MM.1S (cell line): ENCODE results near the gene TIMM44.

Experiments used
- DNase-seq: peaks from one replicate; pipeline ENCODE4 v3.0.0-alpha.2; 2015
- H2AFZ ChIP-seq: fragments of 300-600 bp; sonication (generic); 2 replicates; pipeline ENCODE4 v1.6.0; 2016; ENCODE audit warnings: antibody characterized with exemption, low read length
- H3F3A ChIP-seq: fragments of 300-600 bp; sonication (generic); 2 replicates; pipeline ENCODE4 v1.6.1; 2016; ENCODE audit warnings: mild to moderate bottlenecking, antibody characterized with exemption, low read length, moderate library complexity, mixed read lengths; ENCODE audit not compliant: insufficient read depth
- H3K27ac ChIP-seq: fragments of 300-600 bp; sonication (generic); 2 replicates; pipeline ENCODE4 v1.5.1; 2016; ENCODE audit warnings: mild to moderate bottlenecking, low read length
- H3K27me3 ChIP-seq: fragments of 300-600 bp; sonication (generic); replicated peaks from 2 replicates; pipeline ENCODE4 v1.6.0; 2016; ENCODE audit warnings: low read length; ENCODE audit not compliant: insufficient read depth
- H3K36me3 ChIP-seq: fragments of 300-600 bp; sonication (generic); replicated peaks from 2 replicates; pipeline ENCODE4 v1.6.1; 2016; ENCODE audit warnings: mild to moderate bottlenecking, low read length, mixed read lengths; ENCODE audit not compliant: insufficient read depth
- H3K4me1 ChIP-seq: fragments of 300-600 bp; sonication (generic); 2 replicates; pipeline ENCODE4 v1.6.1; 2016; ENCODE audit warnings: low read length, mixed read lengths
- H3K4me2 ChIP-seq: fragments of 300-600 bp; sonication (generic); 2 replicates; pipeline ENCODE4 v1.6.0; 2016; ENCODE audit warnings: low read depth, low read length
- H3K4me3 ChIP-seq: fragments of 300-600 bp; sonication (generic); 2 replicates; pipeline ENCODE4 v1.5.1; 2016; ENCODE audit warnings: low read length, mixed read lengths
- H3K79me2 ChIP-seq: fragments of 300-600 bp; sonication (generic); 2 replicates; pipeline ENCODE4 v1.6.1; 2016; ENCODE audit warnings: mixed run types, low read length, mixed read lengths
- H3K9ac ChIP-seq: fragments of 300-600 bp; sonication (generic); 2 replicates; pipeline ENCODE4 v1.6.1; 2016; ENCODE audit warnings: low read length, mixed read lengths
- H3K9me2 ChIP-seq: fragments of 300-600 bp; sonication (generic); replicated peaks from 2 replicates; pipeline ENCODE4 v1.6.1; 2016; ENCODE audit warnings: mild to moderate bottlenecking, low read length, mixed read lengths; ENCODE audit not compliant: insufficient read depth
- H3K9me3 ChIP-seq: fragments of 300-600 bp; sonication (generic); replicated peaks from 2 replicates; pipeline ENCODE4 v1.6.1; 2016; ENCODE audit warnings: mild to moderate bottlenecking, low read length, mixed read lengths; ENCODE audit not compliant: insufficient read depth
- H4K20me1 ChIP-seq: fragments of 300-600 bp; sonication (generic); 2 replicates; pipeline ENCODE4 v1.6.1; 2016; ENCODE audit warnings: mild to moderate bottlenecking, low read length, moderate library complexity, mixed read lengths; ENCODE audit not compliant: insufficient read depth
- EZH2 ChIP-seq: fragments of 300-600 bp; sonication (generic); optimal IDR thresholded peaks from 2 replicates; pipeline ENCODE3; 2017; ENCODE audit warnings: low read depth, mild to moderate bottlenecking, antibody characterized with exemption, low read length, mixed read lengths
- EZH2phosphoT487 ChIP-seq: fragments of 300-600 bp; sonication (generic); IDR thresholded peaks from 2 replicates; pipeline ENCODE4 v1.6.1; 2018; ENCODE audit warnings: antibody characterized with exemption, low read length
- TF ChIP-seq, protein P1 (sequence below): fragments of 300-600 bp; sonication (generic); IDR thresholded peaks from 2 replicates; pipeline ENCODE4 v1.5.1; 2016; ENCODE audit warnings: antibody characterized with exemption, low read length, mixed read lengths

TIMM44 gene

DNA sequence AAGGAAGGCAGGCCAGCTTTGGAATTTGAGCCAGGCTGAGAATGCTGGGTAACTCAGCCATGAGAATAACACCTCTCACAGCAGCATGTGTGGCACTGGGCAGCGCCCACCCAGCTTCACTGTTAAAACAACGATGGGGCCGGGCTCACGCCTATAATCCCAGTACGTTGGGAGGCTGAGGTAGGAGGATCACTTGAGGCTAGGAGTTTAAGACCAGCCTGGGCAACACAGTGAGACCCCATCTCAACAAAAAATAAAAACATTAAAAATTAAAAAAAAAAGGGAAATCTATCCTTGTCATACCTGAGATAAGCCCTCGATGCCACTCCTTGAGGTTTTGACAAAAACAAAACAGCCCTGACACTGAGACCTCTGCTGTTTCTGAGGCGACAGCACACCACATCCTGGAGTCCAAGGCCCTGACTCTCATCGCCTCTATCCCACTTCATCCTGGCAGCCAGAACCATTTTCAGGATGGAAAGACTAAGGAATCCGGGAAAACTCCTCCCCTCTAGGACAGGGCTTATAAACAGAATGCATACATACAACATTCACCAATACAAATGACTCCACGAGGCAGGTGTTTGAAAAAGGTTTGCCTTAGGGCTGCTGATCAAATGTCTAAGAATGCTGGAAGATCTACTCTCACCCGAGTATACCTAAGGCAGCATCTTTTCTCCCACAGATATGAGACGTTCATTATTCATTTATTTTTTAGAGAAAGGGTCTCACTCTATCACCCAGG lies 22.6 kb upstream of the TIMM44 start:
- no peaks in the 10 kb centered on the region for H3K4me1 ChIP-seq
- no peaks in the 10 kb centered on the region for H3K27me3 ChIP-seq
- H3K79me2 ChIP-seq: 0 out of 2 replicates have a peak, but pooled peaks cover 5% of the 10 kb centered on the region
- H3K4me2 ChIP-seq: no peak overlapping the region
- H3F3A ChIP-seq: no peaks in the 10 kb centered on the region
- H3K36me3 ChIP-seq: peaks cover 9% of the 10 kb centered on the region
- no peak overlapping the region for H3K9ac ChIP-seq
- H4K20me1 ChIP-seq: no peaks in the 10 kb centered on the region; the same call in 1 of the 2 replicates
- no peaks in the 10 kb centered on the region for H3K9me3 ChIP-seq
- DNase-seq: no peak
- H3K4me3 ChIP-seq: no peak overlapping the region
- no peak overlapping the region for H2AFZ ChIP-seq
- TF ChIP-seq EZH2 (no peak), EZH2phosphoT487 (no peak)
- TF ChIP-seq, protein P1, sequence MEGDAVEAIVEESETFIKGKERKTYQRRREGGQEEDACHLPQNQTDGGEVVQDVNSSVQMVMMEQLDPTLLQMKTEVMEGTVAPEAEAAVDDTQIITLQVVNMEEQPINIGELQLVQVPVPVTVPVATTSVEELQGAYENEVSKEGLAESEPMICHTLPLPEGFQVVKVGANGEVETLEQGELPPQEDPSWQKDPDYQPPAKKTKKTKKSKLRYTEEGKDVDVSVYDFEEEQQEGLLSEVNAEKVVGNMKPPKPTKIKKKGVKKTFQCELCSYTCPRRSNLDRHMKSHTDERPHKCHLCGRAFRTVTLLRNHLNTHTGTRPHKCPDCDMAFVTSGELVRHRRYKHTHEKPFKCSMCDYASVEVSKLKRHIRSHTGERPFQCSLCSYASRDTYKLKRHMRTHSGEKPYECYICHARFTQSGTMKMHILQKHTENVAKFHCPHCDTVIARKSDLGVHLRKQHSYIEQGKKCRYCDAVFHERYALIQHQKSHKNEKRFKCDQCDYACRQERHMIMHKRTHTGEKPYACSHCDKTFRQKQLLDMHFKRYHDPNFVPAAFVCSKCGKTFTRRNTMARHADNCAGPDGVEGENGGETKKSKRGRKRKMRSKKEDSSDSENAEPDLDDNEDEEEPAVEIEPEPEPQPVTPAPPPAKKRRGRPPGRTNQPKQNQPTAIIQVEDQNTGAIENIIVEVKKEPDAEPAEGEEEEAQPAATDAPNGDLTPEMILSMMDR: no peak
- no peaks in the 10 kb centered on the region for H3K9me2 ChIP-seq
- no peak overlapping the region for H3K27ac ChIP-seq

- Histone ChIP-seq H3F3A (no peaks in the 10 kb centered on the region), H2AFZ (no peak overlapping the region), H3K9me3 (no peaks in the 10 kb centered on the region), H4K20me1 (no peaks in the 10 kb centered on the region), H3K4me3 (no peak overlapping the region), H3K9ac (no peak overlapping the region), H3K27ac (no peak overlapping the region), H3K36me3 (peaks cover 9% of the 10 kb centered on the region), H3K79me2 (0 out of 2 replicates have a peak, but pooled peaks cover 5% of the 10 kb centered on the region), H3K4me2 (no peak overlapping the region), H3K27me3 (no peaks in the 10 kb centered on the region), H3K9me2 (no peaks in the 10 kb centered on the region), H3K4me1 (no peaks in the 10 kb centered on the region)
- TF ChIP-seq EZH2 (no peak), EZH2phosphoT487 (no peak)
- TF ChIP-seq, protein P1: no peak
- no peak for DNase-seq
Observed at GRCh38 chr19:7965259-7965841, 21.9 kb upstream of the TIMM44 start.

DNA sequence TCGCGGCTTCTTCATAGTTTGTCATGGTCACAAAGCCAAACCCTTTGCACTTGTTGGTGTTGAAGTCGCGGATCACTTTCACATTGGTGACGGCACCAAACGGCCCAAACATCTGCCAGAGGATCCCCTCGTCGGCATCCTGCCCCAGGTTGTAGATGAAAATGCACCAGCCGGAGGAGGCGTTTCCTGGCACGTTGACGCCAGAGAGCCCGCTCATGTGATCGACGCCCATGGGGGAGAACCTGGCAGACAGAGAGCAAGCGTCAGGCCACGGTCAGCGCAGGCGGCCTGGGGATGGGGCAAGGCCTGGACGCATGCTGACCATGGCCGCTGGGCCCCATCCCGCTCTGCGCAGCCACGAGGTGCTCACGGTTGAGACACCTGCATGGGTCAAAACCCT lies 20.1 kb upstream of the TIMM44 start:
- Histone ChIP-seq H3K79me2 (no peaks in the 10 kb centered on the region), H3K27ac (no peak overlapping the region), H3K4me2 (no peak overlapping the region), H3K4me3 (no peak overlapping the region), H3F3A (no peaks in the 10 kb centered on the region), H3K27me3 (no peaks in the 10 kb centered on the region), H4K20me1 (no peaks in the 10 kb centered on the region), H3K36me3 (peaks cover 6% of the 10 kb centered on the region; the same call in 1 of the 2 replicates), H2AFZ (no peak overlapping the region), H3K9me3 (no peaks in the 10 kb centered on the region), H3K4me1 (no peaks in the 10 kb centered on the region), H3K9me2 (no peaks in the 10 kb centered on the region), H3K9ac (no peak overlapping the region)
- no peak for DNase-seq
- TF ChIP-seq, protein P1: no peak
- no peak for TF ChIP-seq EZH2
- TF ChIP-seq EZH2phosphoT487: no peak
